GM18526 (cell line): ENCODE measurements around the gene TGFBR3L.

Experiments
- POLR2A ChIP-seq: IDR thresholded peaks from 3 replicates; pipeline ENCODE4 v1.6.1; 2011; ENCODE audit not compliant: insufficient read length; ENCODE audit errors: extremely low read depth

The TGFBR3L gene

DNA sequence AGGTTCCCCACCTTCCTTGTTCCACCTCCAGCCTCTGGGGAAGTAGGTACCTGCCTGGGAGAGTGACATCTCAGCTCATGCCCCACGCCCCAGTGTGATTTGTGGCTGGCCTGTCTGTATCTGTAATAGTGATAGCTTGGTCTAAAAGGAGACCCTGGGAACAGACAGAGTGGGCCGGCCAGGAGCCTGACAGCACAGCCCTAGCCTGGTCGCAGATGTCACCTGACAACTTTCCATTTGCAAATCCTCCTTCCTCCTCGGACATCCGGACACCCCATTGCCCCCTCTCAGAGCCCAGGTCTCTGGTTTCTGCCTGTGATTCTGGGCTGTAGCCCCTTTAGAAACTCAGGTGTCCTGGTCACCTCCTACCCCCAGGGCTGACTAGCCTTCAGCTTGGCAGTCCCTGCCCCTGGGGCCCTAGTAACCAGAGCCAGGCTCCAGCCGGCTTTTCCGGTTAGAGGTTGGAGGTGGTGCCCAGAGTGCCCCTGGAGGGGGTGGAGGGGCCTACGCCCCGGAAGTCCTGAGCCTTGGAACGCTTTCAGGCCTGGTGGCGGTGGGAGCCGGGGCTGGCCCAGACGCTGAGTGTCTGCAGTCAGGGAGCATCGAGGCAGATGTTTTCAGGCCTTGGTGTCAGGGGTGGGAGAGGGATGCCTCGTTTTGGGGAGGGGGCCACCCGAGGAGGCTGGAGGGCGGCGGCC lies 19.9 kb upstream of the TGFBR3L start:
- TF ChIP-seq POLR2A: no peak

DNA sequence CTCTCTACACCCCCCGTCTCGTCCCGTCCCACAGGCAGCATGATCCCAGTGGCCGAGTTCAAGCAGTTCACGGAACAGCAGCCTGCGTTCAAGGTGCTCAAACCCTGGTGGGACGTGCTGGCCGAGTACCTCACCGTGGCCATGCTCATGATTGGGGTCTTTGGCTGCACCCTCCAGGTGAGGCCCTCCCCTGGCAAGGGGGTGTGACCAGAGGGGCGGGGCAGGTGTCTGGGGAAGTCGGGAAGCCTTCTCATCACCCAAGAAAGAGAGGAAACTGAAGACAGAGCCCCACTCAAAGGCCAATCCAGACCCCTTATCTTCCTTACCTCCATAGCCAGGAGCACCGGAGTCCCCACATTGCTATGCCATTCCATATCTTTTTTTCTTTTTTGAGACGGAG lies 19.1 kb upstream of the TGFBR3L start:
- no peak for TF ChIP-seq POLR2A

DNA sequence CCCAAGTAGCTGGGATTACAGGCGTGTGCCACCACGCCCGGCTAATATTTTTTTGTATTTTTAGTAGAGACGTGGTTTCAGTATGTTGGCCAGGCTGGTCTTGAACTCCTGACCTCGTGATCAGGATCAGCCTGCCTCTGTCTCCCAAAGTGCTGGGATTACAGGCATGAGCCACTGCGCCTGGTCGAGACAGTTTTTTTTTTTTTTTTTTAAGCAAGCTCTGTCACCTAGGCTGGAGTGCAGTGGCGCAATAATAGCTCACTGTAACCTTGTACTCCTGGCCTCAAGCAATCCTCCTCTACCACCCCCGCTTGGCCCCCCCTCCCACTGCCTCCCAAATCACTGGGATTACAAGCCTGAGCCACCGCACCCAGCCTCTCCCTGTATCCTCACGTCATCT lies 17.3 kb upstream of the TGFBR3L start:
- no peak for TF ChIP-seq POLR2A

DNA sequence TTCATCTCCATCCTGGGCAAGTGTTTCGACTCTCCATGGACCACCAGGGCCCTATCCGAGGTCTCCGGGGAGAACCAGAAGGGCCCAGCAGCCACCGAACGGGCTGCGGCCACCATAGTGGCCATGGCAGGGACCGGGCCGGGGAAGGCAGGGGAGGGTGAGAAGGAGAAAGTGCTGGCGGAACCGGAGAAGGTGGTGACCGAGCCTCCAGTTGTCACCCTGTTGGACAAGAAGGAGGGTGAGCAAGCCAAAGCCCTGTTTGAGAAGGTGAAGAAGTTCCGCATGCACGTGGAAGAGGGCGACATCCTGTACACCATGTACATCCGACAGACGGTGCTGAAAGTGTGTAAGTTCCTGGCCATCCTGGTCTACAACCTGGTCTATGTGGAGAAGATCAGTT lies 15.7 kb upstream of the TGFBR3L start:
- TF ChIP-seq POLR2A: no peak

DNA sequence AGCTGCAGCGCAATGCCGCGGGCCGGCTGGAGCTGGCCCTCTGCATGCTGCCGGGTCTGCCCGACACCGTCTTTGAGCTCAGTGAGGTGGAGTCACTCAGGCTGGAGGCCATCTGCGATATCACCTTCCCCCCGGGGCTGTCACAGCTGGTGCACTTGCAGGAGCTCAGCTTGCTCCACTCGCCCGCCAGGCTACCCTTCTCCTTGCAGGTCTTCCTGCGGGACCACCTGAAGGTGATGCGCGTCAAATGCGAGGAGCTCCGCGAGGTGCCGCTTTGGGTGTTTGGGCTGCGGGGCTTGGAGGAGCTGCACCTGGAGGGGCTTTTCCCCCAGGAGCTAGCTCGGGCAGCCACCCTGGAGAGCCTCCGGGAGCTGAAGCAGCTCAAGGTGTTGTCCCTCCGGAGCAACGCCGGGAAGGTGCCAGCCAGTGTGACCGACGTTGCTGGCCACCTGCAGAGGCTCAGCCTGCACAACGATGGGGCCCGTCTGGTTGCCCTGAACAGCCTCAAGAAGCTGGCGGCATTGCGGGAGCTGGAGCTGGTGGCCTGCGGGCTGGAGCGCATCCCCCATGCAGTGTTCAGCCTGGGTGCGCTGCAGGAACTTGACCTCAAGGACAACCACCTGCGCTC lies 14.8 kb upstream of the TGFBR3L start:
- TF ChIP-seq POLR2A: no peak

DNA sequence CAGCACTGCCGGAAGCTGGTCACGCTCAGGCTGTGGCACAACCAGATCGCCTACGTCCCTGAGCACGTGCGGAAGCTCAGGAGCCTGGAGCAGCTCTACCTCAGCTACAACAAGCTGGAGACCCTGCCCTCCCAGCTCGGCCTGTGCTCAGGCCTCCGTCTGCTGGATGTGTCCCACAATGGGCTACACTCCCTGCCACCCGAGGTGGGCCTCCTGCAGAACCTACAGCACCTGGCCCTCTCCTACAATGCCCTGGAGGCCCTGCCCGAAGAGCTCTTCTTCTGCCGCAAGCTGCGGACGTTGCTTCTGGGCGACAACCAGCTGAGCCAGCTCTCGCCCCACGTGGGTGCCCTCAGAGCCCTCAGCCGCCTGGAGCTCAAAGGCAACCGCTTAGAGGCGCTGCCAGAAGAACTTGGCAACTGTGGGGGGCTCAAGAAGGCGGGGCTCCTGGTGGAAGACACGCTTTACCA lies 14.2 kb upstream of the TGFBR3L start:
- TF ChIP-seq POLR2A: no peak

DNA sequence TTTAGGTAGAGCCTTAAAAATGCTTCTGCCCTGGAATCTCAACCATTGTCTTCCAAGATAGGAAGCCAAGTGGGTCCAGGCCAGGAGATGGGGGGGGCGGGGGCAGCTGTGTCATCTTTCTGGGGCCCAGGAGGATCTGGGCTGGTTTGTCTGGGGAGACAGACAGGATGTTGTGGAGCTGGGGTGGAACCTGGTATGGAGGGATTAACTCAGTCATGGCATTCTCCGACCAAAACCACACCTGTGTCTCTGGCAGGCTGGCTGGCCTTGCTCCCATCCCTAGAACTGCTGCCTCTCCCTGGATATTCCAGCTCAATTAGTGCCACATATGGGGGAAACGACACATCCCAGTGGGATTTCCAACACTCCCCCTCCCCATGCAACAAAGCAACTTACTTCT lies 13.7 kb upstream of the TGFBR3L start:
- TF ChIP-seq POLR2A: no peak

DNA sequence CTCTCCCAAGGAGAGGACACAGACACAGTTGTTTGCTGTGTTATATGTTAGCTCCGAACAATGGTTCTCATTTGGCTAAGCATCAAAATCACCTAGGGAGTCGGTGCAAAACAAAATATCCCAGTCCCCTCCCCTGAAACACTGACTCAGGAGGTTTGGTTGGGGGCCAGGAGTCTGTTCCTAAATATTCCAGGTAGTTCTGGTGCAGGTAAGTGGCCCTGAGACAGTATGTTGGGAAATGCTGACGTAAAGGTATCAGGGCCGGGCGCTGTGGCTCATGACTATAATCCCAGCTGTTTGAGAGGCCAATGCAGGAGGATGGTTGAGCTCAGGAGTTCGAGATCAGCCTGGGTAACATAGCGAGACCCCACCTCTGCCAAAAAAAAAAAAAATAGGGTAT lies 13.3 kb upstream of the TGFBR3L start:
- TF ChIP-seq POLR2A: no peak

DNA sequence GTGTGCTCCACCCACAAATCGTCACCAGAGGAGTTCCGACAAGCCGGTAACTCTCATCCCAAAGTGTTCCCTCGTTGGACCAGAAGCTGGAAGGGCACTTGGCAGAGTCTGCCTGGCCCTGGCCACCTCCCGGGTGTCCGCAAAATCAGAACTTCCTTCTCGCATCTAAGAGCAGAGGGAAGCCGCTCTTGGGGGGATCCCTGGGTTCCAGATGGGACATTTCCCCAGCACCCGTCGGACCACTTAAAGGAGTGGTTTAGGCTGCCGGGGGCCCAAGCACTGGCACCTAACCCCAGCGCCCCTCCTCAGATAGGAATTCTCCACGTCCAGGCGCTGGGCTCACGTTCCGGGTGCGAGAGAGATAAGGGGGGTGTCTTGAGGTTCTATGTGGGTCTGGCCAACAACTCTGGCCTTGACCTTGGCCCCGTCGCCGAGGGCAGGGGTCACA lies 11.8 kb upstream of the TGFBR3L start:
- no peak for TF ChIP-seq POLR2A

DNA sequence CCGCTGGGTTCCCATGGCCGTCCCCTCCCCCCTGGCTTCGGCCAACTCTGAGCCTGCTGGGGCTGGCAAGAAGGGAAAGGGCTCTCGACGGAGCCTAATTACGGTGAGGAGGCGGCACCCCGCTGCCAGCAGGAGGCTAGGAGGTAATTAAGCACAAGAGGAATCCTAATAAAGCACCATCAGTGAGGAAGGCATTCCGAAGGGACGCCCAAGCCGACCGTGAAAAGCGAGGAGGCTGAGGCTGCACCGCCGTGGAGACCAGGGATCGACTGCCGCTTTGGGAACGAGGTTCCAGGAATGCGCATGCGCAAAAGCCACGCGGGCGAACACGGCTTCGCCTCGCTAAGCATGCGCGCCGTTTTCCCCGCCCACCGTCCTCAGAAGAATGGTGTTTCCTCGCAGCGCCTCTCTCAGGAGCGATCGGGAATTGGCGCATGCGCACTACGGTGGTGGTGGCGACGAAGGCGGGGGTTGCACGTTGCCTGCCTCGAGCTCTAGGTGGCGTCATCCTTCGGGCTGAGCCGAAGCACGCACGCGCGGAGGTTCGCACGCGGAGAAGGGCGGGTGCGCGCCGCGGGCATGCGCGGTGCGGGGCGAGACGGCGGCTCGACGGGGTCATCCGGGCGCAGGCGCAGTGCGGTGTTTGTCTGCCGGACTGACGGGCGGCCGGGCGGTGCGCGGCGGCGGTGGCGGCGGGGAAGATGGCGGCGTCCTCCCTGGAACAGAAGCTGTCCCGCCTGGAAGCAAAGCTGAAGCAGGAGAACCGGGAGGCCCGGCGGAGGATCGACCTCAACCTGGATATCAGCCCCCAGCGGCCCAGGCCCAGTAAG lies 11.2 kb upstream of the TGFBR3L start, which contains the start of gene MAP2K7:
TSS of gene MAP2K7 (plus strand) at position 634 of the 830 bp plus-strand sequence. CDS start at position 702, 68 bp downstream.
- peak; percentile 84 for TF ChIP-seq POLR2A

DNA sequence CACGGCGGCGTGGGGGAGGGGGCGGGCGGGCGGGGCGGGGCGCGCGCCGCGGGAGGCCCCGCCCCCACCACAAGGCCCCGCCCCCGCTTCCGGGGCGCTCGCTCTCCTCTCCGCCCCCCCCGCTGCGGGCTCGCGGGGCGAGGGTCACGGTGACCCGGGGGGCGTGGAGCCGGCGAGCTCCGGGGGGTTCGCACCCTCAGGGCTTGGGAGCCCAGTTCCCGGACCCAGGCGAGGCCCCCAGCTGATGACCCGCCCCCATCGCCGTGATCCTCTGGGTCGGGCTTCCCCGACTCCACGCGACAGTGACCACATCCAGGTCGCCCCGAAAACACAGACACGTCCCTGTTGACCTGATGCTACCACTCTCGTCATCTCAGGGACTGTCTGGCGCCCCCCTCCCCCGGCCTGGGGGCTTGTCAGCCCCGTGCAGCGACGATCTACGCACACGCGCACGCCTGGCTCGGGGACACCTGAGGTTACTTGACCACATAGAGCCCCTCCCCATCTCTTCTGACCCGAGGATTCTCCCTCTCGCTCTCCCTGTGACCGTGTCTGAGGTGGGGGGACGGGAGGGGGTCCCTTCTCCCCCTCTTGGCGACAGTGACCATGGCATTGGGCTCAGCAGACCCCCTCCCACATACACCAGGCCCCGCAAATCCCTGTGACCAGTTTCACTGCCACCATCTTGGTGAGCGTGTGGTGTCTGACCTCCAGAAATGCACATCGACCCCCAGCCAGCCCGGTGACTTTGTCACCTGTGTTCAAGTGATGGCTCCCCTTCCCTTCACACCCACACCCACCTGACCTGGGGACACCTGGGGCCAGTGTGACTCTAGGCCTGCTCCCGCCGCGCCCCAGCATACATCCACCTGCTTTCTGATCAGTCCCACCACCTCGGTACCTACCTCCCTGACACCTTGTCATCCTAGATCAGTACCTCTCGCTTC lies 10.3 kb upstream of the TGFBR3L start:
- peak; percentile 44 for TF ChIP-seq POLR2A

- no peak for TF ChIP-seq POLR2A
Measured at GRCh38 chr19:7905268-7905667, 9.4 kb upstream of the TGFBR3L start.

- no peak for TF ChIP-seq POLR2A
Measured at GRCh38 chr19:7905859-7906258, 8.8 kb upstream of the TGFBR3L start.

DNA sequence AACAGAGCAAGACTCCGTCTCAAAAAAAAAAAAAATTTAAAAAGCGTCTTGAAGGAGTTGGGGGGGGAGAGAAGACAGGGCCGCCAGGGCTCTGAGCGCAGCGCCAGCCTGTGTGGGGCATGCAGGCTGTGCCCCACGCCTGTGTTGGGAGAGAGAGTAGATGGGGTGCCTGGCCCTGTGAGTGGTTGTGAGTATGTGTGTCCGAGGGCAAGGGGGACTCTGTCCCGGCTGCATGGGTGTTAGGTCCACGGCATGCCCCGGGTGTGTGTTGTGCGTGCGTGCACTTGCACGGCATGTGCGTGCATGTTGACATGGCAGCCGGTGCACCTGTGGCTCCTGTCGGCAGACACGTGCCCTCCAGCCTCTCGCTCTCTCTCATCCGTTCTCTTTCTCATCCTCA lies 7.5 kb upstream of the TGFBR3L start:
- no peak for TF ChIP-seq POLR2A

- TF ChIP-seq POLR2A: no peak
Measured at GRCh38 chr19:7907544-7907943, 7.1 kb upstream of the TGFBR3L start.
